ENCODE measurements around the gene RASGRF1. TPM values are rescaled to one million over a fixed set of nuclear protein-coding genes. Genes with fewer than 3 reads are reported as not detected.

The RASGRF1 gene
- total RNA-seq, 1 donor from 2014 or later, result 0.48 TPM

GRCh38 chr15:78933187-78933822, 157.3 kb downstream of the RASGRF1 start:
- no peak overlapping the region for H3K27ac Mint-ChIP-seq (ENCODE audit: unreplicated experiment)
- TF ChIP-seq, protein P1, sequence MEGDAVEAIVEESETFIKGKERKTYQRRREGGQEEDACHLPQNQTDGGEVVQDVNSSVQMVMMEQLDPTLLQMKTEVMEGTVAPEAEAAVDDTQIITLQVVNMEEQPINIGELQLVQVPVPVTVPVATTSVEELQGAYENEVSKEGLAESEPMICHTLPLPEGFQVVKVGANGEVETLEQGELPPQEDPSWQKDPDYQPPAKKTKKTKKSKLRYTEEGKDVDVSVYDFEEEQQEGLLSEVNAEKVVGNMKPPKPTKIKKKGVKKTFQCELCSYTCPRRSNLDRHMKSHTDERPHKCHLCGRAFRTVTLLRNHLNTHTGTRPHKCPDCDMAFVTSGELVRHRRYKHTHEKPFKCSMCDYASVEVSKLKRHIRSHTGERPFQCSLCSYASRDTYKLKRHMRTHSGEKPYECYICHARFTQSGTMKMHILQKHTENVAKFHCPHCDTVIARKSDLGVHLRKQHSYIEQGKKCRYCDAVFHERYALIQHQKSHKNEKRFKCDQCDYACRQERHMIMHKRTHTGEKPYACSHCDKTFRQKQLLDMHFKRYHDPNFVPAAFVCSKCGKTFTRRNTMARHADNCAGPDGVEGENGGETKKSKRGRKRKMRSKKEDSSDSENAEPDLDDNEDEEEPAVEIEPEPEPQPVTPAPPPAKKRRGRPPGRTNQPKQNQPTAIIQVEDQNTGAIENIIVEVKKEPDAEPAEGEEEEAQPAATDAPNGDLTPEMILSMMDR (IDR thresholded peaks at IDR 0.05), result no peak
- no peaks in the 10 kb centered on the region for H3K36me3 Mint-ChIP-seq (ENCODE audit: unreplicated experiment)
- no peaks in the 10 kb centered on the region for H3K9me3 Mint-ChIP-seq (ENCODE audit: unreplicated experiment)
- DNase-seq (ENCODE audit: extremely low spot score, unreplicated experiment), result no peak
- no peak overlapping the region for H3K4me3 Mint-ChIP-seq (ENCODE audit: unreplicated experiment)
- peaks cover 13% of the 10 kb centered on the region for H3K27me3 Mint-ChIP-seq (ENCODE audit: unreplicated experiment)
- H3K4me1 Mint-ChIP-seq (ENCODE audit: unreplicated experiment), result peaks cover 6% of the 10 kb centered on the region

GRCh38 chr15:78932258-78932808, 158.2 kb downstream of the RASGRF1 start:
- peaks cover 12% of the 10 kb centered on the region for H3K27me3 Mint-ChIP-seq (ENCODE audit: unreplicated experiment)
- H3K4me1 Mint-ChIP-seq (ENCODE audit: unreplicated experiment), result peaks cover 6% of the 10 kb centered on the region
- DNase-seq (ENCODE audit: extremely low spot score, unreplicated experiment), result no peak
- H3K9me3 Mint-ChIP-seq (ENCODE audit: unreplicated experiment), result no peaks in the 10 kb centered on the region
- TF ChIP-seq, protein P1 (IDR thresholded peaks at IDR 0.05), result no peak
- H3K4me3 Mint-ChIP-seq (ENCODE audit: unreplicated experiment), result no peak overlapping the region
- no peaks in the 10 kb centered on the region for H3K36me3 Mint-ChIP-seq (ENCODE audit: unreplicated experiment)
- H3K27ac Mint-ChIP-seq (ENCODE audit: unreplicated experiment), result no peak overlapping the region

GRCh38 chr15:78931439-78932257, 158.9 kb downstream of the RASGRF1 start:
- H3K27me3 Mint-ChIP-seq (ENCODE audit: unreplicated experiment), result peaks cover 12% of the 10 kb centered on the region
- peaks cover 2% of the 10 kb centered on the region for H3K36me3 Mint-ChIP-seq (ENCODE audit: unreplicated experiment)
- H3K4me1 Mint-ChIP-seq (ENCODE audit: unreplicated experiment), result peaks cover 6% of the 10 kb centered on the region
- H3K27ac Mint-ChIP-seq (ENCODE audit: unreplicated experiment), result no peak overlapping the region
- H3K9me3 Mint-ChIP-seq (ENCODE audit: unreplicated experiment), result no peaks in the 10 kb centered on the region
- no peak overlapping the region for H3K4me3 Mint-ChIP-seq (ENCODE audit: unreplicated experiment)
- TF ChIP-seq, protein P1 (IDR thresholded peaks at IDR 0.05), result no peak
- no peak for DNase-seq (ENCODE audit: extremely low spot score, unreplicated experiment)

DNA sequence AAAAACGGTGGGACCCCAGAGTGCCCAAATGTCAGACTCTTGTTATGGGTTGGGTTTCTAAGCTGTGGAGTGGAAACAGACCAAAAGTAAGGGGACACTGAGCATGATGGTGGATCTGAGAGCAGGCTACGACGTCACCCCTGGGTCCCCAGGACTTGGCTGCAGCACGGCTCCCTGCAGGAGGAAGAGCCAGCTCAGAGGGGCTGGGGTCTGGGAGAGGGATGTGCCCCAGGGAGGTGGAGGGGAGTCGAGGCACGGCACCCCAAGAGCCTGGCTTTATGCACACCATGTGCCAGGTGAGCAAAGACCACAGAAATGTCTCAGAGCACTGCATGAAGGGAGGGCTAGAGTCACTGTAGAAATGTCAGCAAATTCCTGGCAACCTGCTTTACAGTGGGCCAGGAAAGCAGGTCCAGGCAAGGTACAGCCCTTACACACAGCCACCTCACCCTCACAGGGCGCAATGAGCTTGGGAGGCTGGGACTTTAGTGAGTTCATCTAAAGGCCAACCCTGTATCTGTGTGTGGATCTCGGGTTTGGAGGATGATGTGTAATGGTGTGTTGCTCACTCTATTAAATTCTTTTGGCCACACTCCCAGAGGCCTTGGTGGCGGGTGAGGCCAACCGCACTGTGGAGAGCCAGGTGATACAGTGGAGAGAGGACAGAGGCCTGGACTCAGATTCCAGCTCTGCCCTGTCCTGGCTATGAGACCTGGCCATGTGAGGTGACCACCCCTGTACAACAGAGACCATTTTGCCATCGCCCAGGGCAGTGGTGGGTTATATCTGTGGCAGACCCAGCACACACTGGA, 159.8 kb downstream of the RASGRF1 start:
- no peaks in the 10 kb centered on the region for H3K9me3 Mint-ChIP-seq (ENCODE audit: unreplicated experiment)
- H3K27me3 Mint-ChIP-seq (ENCODE audit: unreplicated experiment), result peaks cover 12% of the 10 kb centered on the region
- H3K36me3 Mint-ChIP-seq (ENCODE audit: unreplicated experiment), result peaks cover 2% of the 10 kb centered on the region
- TF ChIP-seq, protein P1 (IDR thresholded peaks at IDR 0.05), result no peak
- no peak overlapping the region for H3K4me3 Mint-ChIP-seq (ENCODE audit: unreplicated experiment)
- no peak for DNase-seq (ENCODE audit: extremely low spot score, unreplicated experiment)
- peaks cover 6% of the 10 kb centered on the region for H3K4me1 Mint-ChIP-seq (ENCODE audit: unreplicated experiment)
- H3K27ac Mint-ChIP-seq (ENCODE audit: unreplicated experiment), result no peak overlapping the region
